HepG2 (cell line): ENCODE measurements around the gene CD2AP. TPM values are rescaled to one million over a fixed set of nuclear protein-coding genes. Genes with fewer than 3 reads are reported as not detected.
A peak's percentile ranks its signal among the peaks of the same experiment; 100 is the strongest.

Experiments
- BATF2 ChIP-seq: sonication (generic); formaldehyde crosslinking; IDR thresholded peaks from 2 replicates; pipeline ENCODE4 v1.8.0; 2022; ENCODE audit warnings: mild to moderate bottlenecking, missing genetic modification reagents, moderate library complexity
- GATAD1 ChIP-seq: IDR thresholded peaks from 2 replicates; pipeline ENCODE4 v1.6.1; 2016; ENCODE audit warnings: missing genetic modification reagents, missing compliant biosample characterization
- GTF2F1 ChIP-seq: fragments of 150-350 bp; IDR thresholded peaks from 2 replicates; pipeline ENCODE4 v1.6.1; 2014; ENCODE audit warnings: low read length
- MED8 ChIP-seq: sonication (generic); formaldehyde crosslinking; IDR thresholded peaks from 2 replicates; pipeline ENCODE4 v1.8.1; 2023; ENCODE audit warnings: mild to moderate bottlenecking, missing genetic modification reagents; ENCODE audit not compliant: insufficient replicate concordance
- MZF1 ChIP-seq: sonication (generic); formaldehyde crosslinking; IDR thresholded peaks from 2 replicates; pipeline ENCODE4 v1.8.1; 2023; ENCODE audit warnings: mild to moderate bottlenecking, missing genetic modification reagents, borderline replicate concordance
- PATZ1 ChIP-seq: sonication (generic); formaldehyde crosslinking; IDR thresholded peaks from 2 replicates; pipeline ENCODE4 v1.4.0; 2020; ENCODE audit warnings: missing genetic modification reagents
- SALL2 ChIP-seq: sonication (generic); formaldehyde crosslinking; IDR thresholded peaks from 2 replicates; pipeline ENCODE4 v1.8.1; 2023; ENCODE audit warnings: mild to moderate bottlenecking, missing genetic modification reagents, inconsistent platforms
- SKIL ChIP-seq: sonication (generic); formaldehyde crosslinking; IDR thresholded peaks from 2 replicates; pipeline ENCODE4 v1.8.0; 2022; ENCODE audit warnings: missing genetic modification reagents, mild to moderate bottlenecking, moderate library complexity, borderline replicate concordance
- STAT5B ChIP-seq: sonication (generic); formaldehyde crosslinking; IDR thresholded peaks from 2 replicates; pipeline ENCODE4 v1.4.0; 2020; ENCODE audit warnings: missing genetic modification reagents
- TOPORS ChIP-seq: sonication (generic); formaldehyde crosslinking; IDR thresholded peaks from 2 replicates; pipeline ENCODE4 v1.8.0; 2023; ENCODE audit warnings: mild to moderate bottlenecking, missing genetic modification reagents
- ZNF607 ChIP-seq: sonication (generic); formaldehyde crosslinking; IDR thresholded peaks from 2 replicates; pipeline ENCODE4 v1.5.1; 2020; ENCODE audit warnings: missing genetic modification reagents, mild to moderate bottlenecking, borderline replicate concordance
- ZNF646 ChIP-seq: sonication (generic); formaldehyde crosslinking; IDR thresholded peaks from 2 replicates; pipeline ENCODE4 v1.9.0; 2021; ENCODE audit warnings: mild to moderate bottlenecking, missing genetic modification reagents
- ZNF746 ChIP-seq: sonication (generic); formaldehyde crosslinking; IDR thresholded peaks from 2 replicates; pipeline ENCODE4 v1.8.0; 2022; ENCODE audit warnings: mild to moderate bottlenecking, missing genetic modification reagents
- ZNF747 ChIP-seq: sonication (generic); formaldehyde crosslinking; IDR thresholded peaks from 2 replicates; pipeline ENCODE4 v1.8.1; 2023; ENCODE audit warnings: missing genetic modification reagents, mild to moderate bottlenecking, borderline replicate concordance
- ZNF879 ChIP-seq: sonication (generic); formaldehyde crosslinking; IDR thresholded peaks from 2 replicates; pipeline ENCODE4 v1.8.1; 2023; ENCODE audit warnings: missing genetic modification reagents
- polyA plus RNA-seq, 8 experiments: library from polyadenylated mRNA; depleted of rRNA in 3 of 8; stranded (reverse) in 7 of 8; unstranded in 1 of 8; fragments of >200 nt; fragmentation: Illumina TruSeq in 4 of 8; extraction: Trizol in 4 of 8; gene quantifications; 2 replicates each; pipeline versions ENCODE4 v1.2.1 to v1.2.3, GENCODE V29; 2011 to 2016; ENCODE audit warnings: low read depth in 4 of 8, missing spikeins in 1 of 8, mixed read lengths in 1 of 8; ENCODE audit not compliant: insufficient read depth in 1 of 8
- total RNA-seq, 5 experiments: library from RNA; depleted of rRNA; stranded (reverse); fragments of >200 nt; fragmentation: Illumina TruSeq; extraction: Trizol; gene quantifications; 2 replicates each; pipeline ENCODE4 v1.2.3, GENCODE V29; 2016; ENCODE audit warnings: low read depth in 1 of 5

CD2AP gene
- total and polyA plus RNA-seq, 2 of the 13 experiments (the other 11 are each of a cell fraction or from before 2014, with no cell fraction given): 8.6 to 31.9 TPM

- TF ChIP-seq GTF2F1 (no peak; the same call in 1 of the 2 replicates), ZNF747 (peak; percentile 52; the same call in 1 of the 2 replicates), SKIL (CRISPR knock-in tag) (peak; percentile 80), TOPORS (CRISPR knock-in tag) (peak; percentile 79; the same call in 1 of the 2 replicates), STAT5B (CRISPR knock-in tag) (0 out of 2 replicates have a peak, but pooled peaks have one; percentile 22), PATZ1 (peak; percentile 83), MZF1 (CRISPR knock-in tag) (no peak), ZNF746 (CRISPR knock-in tag) (peak; percentile 67), SALL2 (0 out of 2 replicates have a peak, but pooled peaks have one; percentile 21), ZNF879 (CRISPR knock-in tag) (no peak), BATF2 (no peak), ZNF646 (CRISPR knock-in tag) (peak; percentile 10; the same call in 1 of the 2 replicates), GATAD1 (CRISPR knock-in tag) (peak; percentile 81), MED8 (CRISPR knock-in tag) (peak; percentile 53), ZNF607 (CRISPR knock-in tag) (peak; percentile 89)
These were observed at the start of gene CD2AP (continued) for GRCh38 chr6:47477497-47478232.
